Smooth muscle cell (in vitro differentiated cells): ENCODE measurements around the gene CORO1C. TPM values are rescaled to one million over a fixed set of nuclear protein-coding genes. Genes with fewer than 3 reads are reported as not detected.
A peak's percentile ranks its signal among the peaks of the same experiment; 100 is the strongest.

Source experiments
- DNase-seq: peaks from one replicate; lab custom pipeline; 2025; ENCODE audit not compliant: unreplicated experiment; lab: John Stamatoyannopoulos, UW
- H2AFZ ChIP-seq: fragments of 200-600 bp; sonication (generic); 2 replicates; pipeline ENCODE4 v1.6.0; 2016; ENCODE audit warnings: antibody characterized with exemption, low read depth, mild to moderate bottlenecking
- H3F3A ChIP-seq: fragments of 200-600 bp; sonication (generic); 2 replicates; pipeline ENCODE4 v1.6.0; 2017; ENCODE audit warnings: antibody characterized with exemption, low read depth
- H3K27ac ChIP-seq: fragments of 200-600 bp; sonication (generic); 2 replicates; pipeline ENCODE4 v1.5.1; 2016; ENCODE audit warnings: low read depth, mild to moderate bottlenecking
- H3K27me3 ChIP-seq: fragments of 200-600 bp; sonication (generic); 2 replicates; pipeline ENCODE4 v1.6.1; 2016; ENCODE audit warnings: low read depth, mild to moderate bottlenecking
- H3K36me3 ChIP-seq: fragments of 200-600 bp; sonication (generic); 2 replicates; pipeline ENCODE4 v1.5.1; 2016; ENCODE audit warnings: low read depth
- H3K4me1 ChIP-seq: fragments of 200-600 bp; sonication (generic); 2 replicates; pipeline ENCODE4 v1.5.1; 2016; ENCODE audit warnings: low read depth
- H3K4me2 ChIP-seq: fragments of 200-600 bp; sonication (generic); 2 replicates; pipeline ENCODE4 v1.6.0; 2016; ENCODE audit warnings: mild to moderate bottlenecking
- H3K4me3 ChIP-seq: fragments of 200-600 bp; sonication (generic); 2 replicates; pipeline ENCODE4 v1.5.1; 2016; ENCODE audit warnings: mild to moderate bottlenecking
- H3K79me2 ChIP-seq: fragments of 200-600 bp; sonication (generic); 2 replicates; pipeline ENCODE4 v1.6.0; 2016; ENCODE audit warnings: low read depth, mild to moderate bottlenecking
- H3K9ac ChIP-seq: fragments of 200-600 bp; sonication (generic); 2 replicates; pipeline ENCODE4 v1.6.0; 2016; ENCODE audit warnings: low read depth
- H3K9me3 ChIP-seq: fragments of 200-600 bp; sonication (generic); replicated peaks from 2 replicates; pipeline ENCODE4 v1.5.1; 2016; ENCODE audit warnings: low read depth
- H4K20me1 ChIP-seq: fragments of 200-600 bp; sonication (generic); 2 replicates; pipeline ENCODE4 v1.6.0; 2016; ENCODE audit warnings: low read depth
- WGBS: methylation state at CpG from one replicate; pipeline ENCODE4 v1.1.7; 2016; ENCODE audit warnings: low lambda C conversion rate; 5-methylcytosine and 5-hydroxymethylcytosine counted together
- polyA plus RNA-seq: library from polyadenylated mRNA; unstranded; fragments of >200 nt; fragmentation: Nextera tagmentation; extraction: Ambion mirVana; gene quantifications from 2 replicates; pipeline ENCODE4 v1.2.1, GENCODE V29; 2016
- total RNA-seq: library from RNA; depleted of rRNA; stranded (reverse); fragments of >200 nt; gene quantifications from 2 replicates; pipeline ENCODE4 v1.2.3, GENCODE V29; 2014
- TF ChIP-seq, protein P1 (sequence below): fragments of 200-600 bp; sonication (generic); IDR thresholded peaks from 2 replicates; pipeline ENCODE4 v1.5.1; 2017; ENCODE audit warnings: borderline replicate concordance, mild to moderate bottlenecking, antibody characterized with exemption; ENCODE audit not compliant: insufficient read depth, poor library complexity, severe bottlenecking

The CORO1C gene
- total and polyA plus RNA-seq, 2 experiments from 2014 or later = 96.7 to 136 TPM

DNA sequence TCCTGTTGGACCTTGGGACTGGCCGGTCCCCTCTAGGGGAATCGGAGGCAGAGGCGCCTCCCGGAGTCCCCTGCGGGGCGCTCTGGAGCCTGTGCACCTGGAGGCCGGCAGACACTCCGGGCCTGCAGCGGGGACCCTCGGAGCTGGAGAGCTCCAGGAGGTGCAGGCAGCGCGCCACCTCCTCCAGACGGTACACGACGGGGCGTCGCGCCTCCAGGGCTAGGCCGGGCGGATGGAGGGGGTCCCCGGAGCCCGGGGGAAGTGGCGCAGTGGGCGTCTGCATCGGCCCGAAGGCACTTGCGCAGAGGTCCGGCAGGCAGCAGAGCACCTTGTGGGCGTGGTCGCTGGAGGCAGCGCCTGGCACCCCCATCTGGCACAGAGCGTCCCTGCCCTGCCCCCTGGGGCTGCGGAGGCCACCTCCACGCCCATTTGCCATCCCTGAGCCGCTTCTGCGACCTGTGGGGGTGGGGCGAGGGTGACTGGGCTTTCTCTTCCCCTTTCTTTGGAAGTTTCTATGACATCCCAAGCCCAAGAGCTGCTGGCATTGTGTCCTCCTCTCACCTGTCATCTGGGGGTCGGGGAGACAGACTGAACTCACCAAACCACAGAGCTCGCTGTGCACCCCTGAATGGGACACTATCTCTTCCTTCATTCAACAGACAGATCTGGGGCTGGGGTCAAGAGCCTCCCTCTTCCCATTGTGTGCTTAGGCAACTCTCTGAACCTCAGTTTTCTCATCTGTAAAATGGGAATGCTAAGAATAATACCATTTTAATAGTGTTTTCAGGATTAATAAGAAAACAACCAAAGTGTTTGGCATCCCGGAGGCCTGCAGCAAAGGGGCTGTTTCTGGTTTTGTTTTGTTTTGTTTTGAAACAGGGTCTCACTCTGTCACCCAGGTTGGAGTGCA lies 37.5 kb upstream of the CORO1C start:
- no peaks in the 10 kb centered on the region for H4K20me1 ChIP-seq
- no peaks in the 10 kb centered on the region for H3K27me3 ChIP-seq
- no peaks in the 10 kb centered on the region for H3F3A ChIP-seq
- TF ChIP-seq, protein P1, sequence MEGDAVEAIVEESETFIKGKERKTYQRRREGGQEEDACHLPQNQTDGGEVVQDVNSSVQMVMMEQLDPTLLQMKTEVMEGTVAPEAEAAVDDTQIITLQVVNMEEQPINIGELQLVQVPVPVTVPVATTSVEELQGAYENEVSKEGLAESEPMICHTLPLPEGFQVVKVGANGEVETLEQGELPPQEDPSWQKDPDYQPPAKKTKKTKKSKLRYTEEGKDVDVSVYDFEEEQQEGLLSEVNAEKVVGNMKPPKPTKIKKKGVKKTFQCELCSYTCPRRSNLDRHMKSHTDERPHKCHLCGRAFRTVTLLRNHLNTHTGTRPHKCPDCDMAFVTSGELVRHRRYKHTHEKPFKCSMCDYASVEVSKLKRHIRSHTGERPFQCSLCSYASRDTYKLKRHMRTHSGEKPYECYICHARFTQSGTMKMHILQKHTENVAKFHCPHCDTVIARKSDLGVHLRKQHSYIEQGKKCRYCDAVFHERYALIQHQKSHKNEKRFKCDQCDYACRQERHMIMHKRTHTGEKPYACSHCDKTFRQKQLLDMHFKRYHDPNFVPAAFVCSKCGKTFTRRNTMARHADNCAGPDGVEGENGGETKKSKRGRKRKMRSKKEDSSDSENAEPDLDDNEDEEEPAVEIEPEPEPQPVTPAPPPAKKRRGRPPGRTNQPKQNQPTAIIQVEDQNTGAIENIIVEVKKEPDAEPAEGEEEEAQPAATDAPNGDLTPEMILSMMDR = no peak
- H3K9ac ChIP-seq = no peak overlapping the region
- no peaks in the 10 kb centered on the region for H3K79me2 ChIP-seq
- H3K4me1 ChIP-seq = no peaks in the 10 kb centered on the region
- no peak overlapping the region for H2AFZ ChIP-seq
- H3K4me2 ChIP-seq = peak overlapping the region; percentile 83
- no peaks in the 10 kb centered on the region for H3K36me3 ChIP-seq
- no peaks in the 10 kb centered on the region for H3K9me3 ChIP-seq
- peak overlapping the region; percentile 38 for H3K4me3 ChIP-seq
- DNase-seq = no peak
- WGBS = 15% methylated on average over 38 of the region's 40 CpGs
- no peak overlapping the region for H3K27ac ChIP-seq

DNA sequence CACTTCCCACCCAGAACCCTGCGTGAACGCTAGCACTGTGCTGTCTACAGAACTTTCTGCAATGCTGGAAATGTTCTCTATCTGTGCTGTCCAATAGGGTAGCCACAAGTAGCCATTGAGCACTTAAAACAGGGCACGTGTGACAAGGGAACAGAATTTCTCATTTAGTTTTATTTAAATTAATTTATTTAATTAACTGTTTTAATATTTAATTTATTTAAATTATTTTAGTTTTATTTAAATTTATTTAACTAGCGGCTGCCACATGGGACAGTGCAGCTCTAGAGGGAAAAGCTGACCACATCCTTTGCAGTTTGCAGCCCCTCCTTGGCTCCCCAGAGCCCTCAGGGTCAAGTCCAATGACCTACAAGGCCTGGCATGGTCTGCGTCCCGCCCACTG lies 35.0 kb upstream of the CORO1C start:
- Histone ChIP-seq H3K4me2 (no peak overlapping the region), H3F3A (no peaks in the 10 kb centered on the region), H3K9me3 (no peaks in the 10 kb centered on the region), H4K20me1 (no peaks in the 10 kb centered on the region), H3K4me1 (no peaks in the 10 kb centered on the region), H3K36me3 (no peaks in the 10 kb centered on the region), H3K27ac (no peak overlapping the region), H3K79me2 (no peaks in the 10 kb centered on the region), H2AFZ (no peak overlapping the region), H3K27me3 (no peaks in the 10 kb centered on the region), H3K9ac (no peak overlapping the region), H3K4me3 (no peak overlapping the region)
- WGBS = 95% methylated on average over 6 of the region's 6 CpGs
- TF ChIP-seq, protein P1 = no peak
- DNase-seq = no peak

DNA sequence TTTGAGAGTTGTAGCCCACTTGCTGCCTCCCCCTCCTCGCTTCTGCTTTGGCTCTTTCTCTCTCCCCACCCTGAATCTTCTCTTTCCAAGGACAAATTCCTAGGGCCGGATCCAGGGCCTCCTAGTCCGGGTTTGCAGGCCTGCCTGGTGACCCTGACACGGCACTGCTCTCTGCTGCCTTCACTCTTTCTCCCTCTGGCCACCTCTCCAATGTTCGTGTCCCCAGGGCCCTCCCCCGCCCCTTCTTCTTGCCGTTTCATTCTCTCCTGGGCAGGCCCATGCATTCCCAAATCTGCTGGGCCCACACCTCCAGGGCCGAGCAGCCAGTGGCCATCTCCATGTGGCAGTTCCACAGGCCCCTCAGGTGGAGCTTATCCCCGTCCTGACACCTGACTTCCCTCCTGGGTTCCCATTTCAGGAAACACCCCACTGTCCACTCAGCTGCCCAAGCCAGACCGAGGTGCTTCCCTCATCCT lies 34.0 kb upstream of the CORO1C start:
- no peaks in the 10 kb centered on the region for H3F3A ChIP-seq
- no peaks in the 10 kb centered on the region for H3K4me1 ChIP-seq
- H3K9me3 ChIP-seq = no peaks in the 10 kb centered on the region
- H4K20me1 ChIP-seq = no peaks in the 10 kb centered on the region
- no peak overlapping the region for H3K27ac ChIP-seq
- no peaks in the 10 kb centered on the region for H3K27me3 ChIP-seq
- H3K9ac ChIP-seq = no peak overlapping the region
- no peak overlapping the region for H2AFZ ChIP-seq
- no peaks in the 10 kb centered on the region for H3K36me3 ChIP-seq
- DNase-seq = no peak
- 80% methylated on average over 10 of the region's 10 CpGs for WGBS
- H3K79me2 ChIP-seq = no peaks in the 10 kb centered on the region
- TF ChIP-seq, protein P1 = no peak
- H3K4me3 ChIP-seq = no peak overlapping the region
- no peak overlapping the region for H3K4me2 ChIP-seq
